ENCODE measurements around the gene NMT1. TPM values are rescaled to one million over a fixed set of nuclear protein-coding genes. Genes with fewer than 3 reads are reported as not detected.
A peak's percentile ranks its signal among the peaks of the same experiment; 100 is the strongest.

The NMT1 gene
- total and polyA plus RNA-seq, 2 of the 13 experiments (the other 11 are each of a cell fraction or from before 2014, with no cell fraction given): 75.7 to 142 TPM

DNA sequence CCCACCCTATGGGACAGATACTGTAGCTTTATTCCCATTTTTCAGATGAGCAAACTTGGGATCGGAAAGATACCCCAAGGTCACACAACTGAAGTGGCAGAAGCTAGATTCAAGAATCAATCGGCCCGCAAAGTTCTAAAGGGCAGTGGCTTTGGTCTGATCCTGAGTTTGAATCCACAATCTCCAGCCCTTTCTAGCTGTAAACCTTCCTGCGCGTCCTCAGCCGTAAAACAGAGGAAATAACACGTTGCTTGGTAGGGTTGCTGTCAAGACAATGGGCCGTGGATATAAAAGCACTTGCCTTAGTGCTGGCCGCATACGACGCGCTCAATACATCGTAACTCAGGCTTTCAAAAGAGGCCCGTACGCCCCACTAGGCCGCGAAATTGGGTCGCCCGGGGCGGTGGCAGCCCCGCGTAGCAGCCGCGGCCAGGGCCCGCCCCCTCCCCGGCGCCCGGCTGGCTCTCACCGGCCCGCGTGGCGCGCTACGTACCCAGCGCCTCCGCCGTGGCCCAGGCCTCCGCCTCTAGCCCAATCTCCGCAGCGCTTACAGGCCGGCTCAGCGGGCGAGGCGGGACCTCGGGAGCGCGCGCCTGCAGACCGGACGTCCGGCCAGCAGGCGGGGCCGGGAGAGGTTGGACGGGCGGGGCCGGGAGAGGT, 9.9 kb upstream of the NMT1 start, which contains the start of gene DCAKD (continued):
- TF ChIP-seq, protein P1, sequence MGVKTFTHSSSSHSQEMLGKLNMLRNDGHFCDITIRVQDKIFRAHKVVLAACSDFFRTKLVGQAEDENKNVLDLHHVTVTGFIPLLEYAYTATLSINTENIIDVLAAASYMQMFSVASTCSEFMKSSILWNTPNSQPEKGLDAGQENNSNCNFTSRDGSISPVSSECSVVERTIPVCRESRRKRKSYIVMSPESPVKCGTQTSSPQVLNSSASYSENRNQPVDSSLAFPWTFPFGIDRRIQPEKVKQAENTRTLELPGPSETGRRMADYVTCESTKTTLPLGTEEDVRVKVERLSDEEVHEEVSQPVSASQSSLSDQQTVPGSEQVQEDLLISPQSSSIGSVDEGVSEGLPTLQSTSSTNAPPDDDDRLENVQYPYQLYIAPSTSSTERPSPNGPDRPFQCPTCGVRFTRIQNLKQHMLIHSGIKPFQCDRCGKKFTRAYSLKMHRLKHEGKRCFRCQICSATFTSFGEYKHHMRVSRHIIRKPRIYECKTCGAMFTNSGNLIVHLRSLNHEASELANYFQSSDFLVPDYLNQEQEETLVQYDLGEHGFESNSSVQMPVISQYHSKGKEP (CRISPR knock-in tag; IDR thresholded peaks at IDR 0.05): no peak
- TF ChIP-seq DNMT1 (CRISPR knock-in tag; IDR thresholded peaks at IDR 0.05) (peak; percentile 80; the same call in 1 of the 2 replicates), ZBTB20 (CRISPR knock-in tag; IDR thresholded peaks at IDR 0.05; ENCODE audit: borderline replicate concordance, low read depth) (0 out of 2 replicates have a peak, but pooled peaks have one; percentile 14), TCF7L2 (IDR thresholded peaks at IDR 0.05; ENCODE audit: low read depth, low read length) (no peak), BRD4 (CRISPR knock-in tag; IDR thresholded peaks at IDR 0.05) (peak; percentile 79; the same call in 1 of the 2 replicates), ZFY (CRISPR knock-in tag; IDR thresholded peaks at IDR 0.05) (peak; percentile 99), HNRNPUL1 (IDR thresholded peaks at IDR 0.05; ENCODE audit: low read depth, low read length) (no peak), U2AF2 (IDR thresholded peaks at IDR 0.05; ENCODE audit: low read depth, low read length) (no peak), SALL1 (CRISPR knock-in tag; IDR thresholded peaks at IDR 0.05) (peak; percentile 80), ZNF235 (CRISPR knock-in tag; IDR thresholded peaks at IDR 0.05; ENCODE audit: borderline replicate concordance) (0 out of 2 replicates have a peak, but pooled peaks have one; percentile 36), SNAPC2 (CRISPR knock-in tag; IDR thresholded peaks at IDR 0.05) (no peak; the same call in 1 of the 2 replicates), ZNF441 (CRISPR knock-in tag; IDR thresholded peaks at IDR 0.05; ENCODE audit: borderline replicate concordance) (peak; percentile 37; the same call in 1 of the 2 replicates), MED13 (CRISPR knock-in tag; IDR thresholded peaks at IDR 0.05) (no peak), ZNF841 (CRISPR knock-in tag; IDR thresholded peaks at IDR 0.05; ENCODE audit: borderline replicate concordance) (no peak)
- TF ChIP-seq, protein P2, sequence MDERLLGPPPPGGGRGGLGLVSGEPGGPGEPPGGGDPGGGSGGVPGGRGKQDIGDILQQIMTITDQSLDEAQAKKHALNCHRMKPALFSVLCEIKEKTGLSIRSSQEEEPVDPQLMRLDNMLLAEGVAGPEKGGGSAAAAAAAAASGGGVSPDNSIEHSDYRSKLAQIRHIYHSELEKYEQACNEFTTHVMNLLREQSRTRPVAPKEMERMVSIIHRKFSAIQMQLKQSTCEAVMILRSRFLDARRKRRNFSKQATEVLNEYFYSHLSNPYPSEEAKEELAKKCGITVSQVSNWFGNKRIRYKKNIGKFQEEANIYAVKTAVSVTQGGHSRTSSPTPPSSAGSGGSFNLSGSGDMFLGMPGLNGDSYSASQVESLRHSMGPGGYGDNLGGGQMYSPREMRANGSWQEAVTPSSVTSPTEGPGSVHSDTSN (CRISPR knock-in tag; IDR thresholded peaks at IDR 0.05): no peak
- TF ChIP-seq, protein P3, sequence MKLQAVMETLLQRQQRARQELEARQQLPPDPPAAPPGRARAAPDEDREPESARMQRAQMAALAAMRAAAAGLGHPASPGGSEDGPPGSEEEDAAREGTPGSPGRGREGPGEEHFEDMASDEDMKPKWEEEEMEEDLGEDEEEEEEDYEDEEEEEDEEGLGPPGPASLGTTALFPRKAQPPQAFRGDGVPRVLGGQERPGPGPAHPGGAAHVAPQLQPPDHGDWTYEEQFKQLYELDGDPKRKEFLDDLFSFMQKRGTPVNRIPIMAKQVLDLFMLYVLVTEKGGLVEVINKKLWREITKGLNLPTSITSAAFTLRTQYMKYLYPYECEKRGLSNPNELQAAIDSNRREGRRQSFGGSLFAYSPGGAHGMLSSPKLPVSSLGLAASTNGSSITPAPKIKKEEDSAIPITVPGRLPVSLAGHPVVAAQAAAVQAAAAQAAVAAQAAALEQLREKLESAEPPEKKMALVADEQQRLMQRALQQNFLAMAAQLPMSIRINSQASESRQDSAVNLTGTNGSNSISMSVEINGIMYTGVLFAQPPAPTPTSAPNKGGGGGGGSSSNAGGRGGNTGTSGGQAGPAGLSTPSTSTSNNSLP (IDR thresholded peaks at IDR 0.05; ENCODE audit: low read depth, low read length): no peak
- TF ChIP-seq, protein P4, sequence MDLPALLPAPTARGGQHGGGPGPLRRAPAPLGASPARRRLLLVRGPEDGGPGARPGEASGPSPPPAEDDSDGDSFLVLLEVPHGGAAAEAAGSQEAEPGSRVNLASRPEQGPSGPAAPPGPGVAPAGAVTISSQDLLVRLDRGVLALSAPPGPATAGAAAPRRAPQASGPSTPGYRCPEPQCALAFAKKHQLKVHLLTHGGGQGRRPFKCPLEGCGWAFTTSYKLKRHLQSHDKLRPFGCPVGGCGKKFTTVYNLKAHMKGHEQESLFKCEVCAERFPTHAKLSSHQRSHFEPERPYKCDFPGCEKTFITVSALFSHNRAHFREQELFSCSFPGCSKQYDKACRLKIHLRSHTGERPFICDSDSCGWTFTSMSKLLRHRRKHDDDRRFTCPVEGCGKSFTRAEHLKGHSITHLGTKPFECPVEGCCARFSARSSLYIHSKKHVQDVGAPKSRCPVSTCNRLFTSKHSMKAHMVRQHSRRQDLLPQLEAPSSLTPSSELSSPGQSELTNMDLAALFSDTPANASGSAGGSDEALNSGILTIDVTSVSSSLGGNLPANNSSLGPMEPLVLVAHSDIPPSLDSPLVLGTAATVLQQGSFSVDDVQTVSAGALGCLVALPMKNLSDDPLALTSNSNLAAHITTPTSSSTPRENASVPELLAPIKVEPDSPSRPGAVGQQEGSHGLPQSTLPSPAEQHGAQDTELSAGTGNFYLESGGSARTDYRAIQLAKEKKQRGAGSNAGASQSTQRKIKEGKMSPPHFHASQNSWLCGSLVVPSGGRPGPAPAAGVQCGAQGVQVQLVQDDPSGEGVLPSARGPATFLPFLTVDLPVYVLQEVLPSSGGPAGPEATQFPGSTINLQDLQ (CRISPR knock-in tag; IDR thresholded peaks at IDR 0.05): peak; percentile 64; the same call in 1 of the 2 replicates
- TF ChIP-seq, protein P5, sequence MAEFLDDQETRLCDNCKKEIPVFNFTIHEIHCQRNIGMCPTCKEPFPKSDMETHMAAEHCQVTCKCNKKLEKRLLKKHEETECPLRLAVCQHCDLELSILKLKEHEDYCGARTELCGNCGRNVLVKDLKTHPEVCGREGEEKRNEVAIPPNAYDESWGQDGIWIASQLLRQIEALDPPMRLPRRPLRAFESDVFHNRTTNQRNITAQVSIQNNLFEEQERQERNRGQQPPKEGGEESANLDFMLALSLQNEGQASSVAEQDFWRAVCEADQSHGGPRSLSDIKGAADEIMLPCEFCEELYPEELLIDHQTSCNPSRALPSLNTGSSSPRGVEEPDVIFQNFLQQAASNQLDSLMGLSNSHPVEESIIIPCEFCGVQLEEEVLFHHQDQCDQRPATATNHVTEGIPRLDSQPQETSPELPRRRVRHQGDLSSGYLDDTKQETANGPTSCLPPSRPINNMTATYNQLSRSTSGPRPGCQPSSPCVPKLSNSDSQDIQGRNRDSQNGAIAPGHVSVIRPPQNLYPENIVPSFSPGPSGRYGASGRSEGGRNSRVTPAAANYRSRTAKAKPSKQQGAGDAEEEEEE (CRISPR knock-in tag; IDR thresholded peaks at IDR 0.05; ENCODE audit: borderline replicate concordance): 0 out of 2 replicates have a peak, but pooled peaks have one; percentile 78
- TF ChIP-seq, protein P6, sequence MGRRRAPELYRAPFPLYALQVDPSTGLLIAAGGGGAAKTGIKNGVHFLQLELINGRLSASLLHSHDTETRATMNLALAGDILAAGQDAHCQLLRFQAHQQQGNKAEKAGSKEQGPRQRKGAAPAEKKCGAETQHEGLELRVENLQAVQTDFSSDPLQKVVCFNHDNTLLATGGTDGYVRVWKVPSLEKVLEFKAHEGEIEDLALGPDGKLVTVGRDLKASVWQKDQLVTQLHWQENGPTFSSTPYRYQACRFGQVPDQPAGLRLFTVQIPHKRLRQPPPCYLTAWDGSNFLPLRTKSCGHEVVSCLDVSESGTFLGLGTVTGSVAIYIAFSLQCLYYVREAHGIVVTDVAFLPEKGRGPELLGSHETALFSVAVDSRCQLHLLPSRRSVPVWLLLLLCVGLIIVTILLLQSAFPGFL (CRISPR knock-in tag; IDR thresholded peaks at IDR 0.05): no peak

Measured in HepG2 (cell line).